GM19351 (cell line): ENCODE measurements around the gene SBSN.
"Not testable (repeated sequence)": the region's sequence is repeated elsewhere in the genome, so short reads cannot be mapped to it uniquely, and the experiment has no call there.

Experiments used
- ATAC-seq: cut with Tn5 transposase; IDR thresholded peaks from one replicate; pipeline ENCODE4 v1.9.1; 2021; ENCODE audit warnings: mild to moderate bottlenecking, moderate library complexity; ENCODE audit not compliant: unreplicated experiment

Gene SBSN

GRCh38 chr19:35478794-35479677 lies 49.1 kb downstream of the SBSN start:
- ATAC-seq: no peak

GRCh38 chr19:35476149-35476548 lies 52.0 kb downstream of the SBSN start:
- no peak for ATAC-seq

- not testable (repeated sequence) for ATAC-seq
Measured at GRCh38 chr19:35474594-35474993, 53.5 kb downstream of the SBSN start.

GRCh38 chr19:35474104-35474503 lies 54.0 kb downstream of the SBSN start:
- no peak for ATAC-seq
